SK-N-SH treated with all-trans-retinoic acid at 6 μM for 48 hours (cell line): ENCODE data around the gene HTR2B.
"Not testable (repeated sequence)": the region's sequence is repeated elsewhere in the genome, so short reads cannot be mapped to it uniquely, and the experiment has no call there.

Experiments used
- PPARA ChIP-seq: fragments of 250-450 bp; sonication (Bioruptor Pico); IDR thresholded peaks from 2 replicates; pipeline ENCODE4 v1.5.0; 2020; ENCODE audit warnings: mild to moderate bottlenecking, borderline replicate concordance
- ZC3H10 ChIP-seq: fragments of 250-450 bp; sonication (Bioruptor Pico); IDR thresholded peaks from 2 replicates; pipeline ENCODE4 v1.5.1; 2021; ENCODE audit warnings: mild to moderate bottlenecking, moderate library complexity
- TF ChIP-seq, protein P1 (sequence below): fragments of 250-450 bp; sonication (Bioruptor Pico); IDR thresholded peaks from 2 replicates; pipeline ENCODE4 v1.8.0; 2020; ENCODE audit warnings: mild to moderate bottlenecking, moderate library complexity, borderline replicate concordance

DNA sequence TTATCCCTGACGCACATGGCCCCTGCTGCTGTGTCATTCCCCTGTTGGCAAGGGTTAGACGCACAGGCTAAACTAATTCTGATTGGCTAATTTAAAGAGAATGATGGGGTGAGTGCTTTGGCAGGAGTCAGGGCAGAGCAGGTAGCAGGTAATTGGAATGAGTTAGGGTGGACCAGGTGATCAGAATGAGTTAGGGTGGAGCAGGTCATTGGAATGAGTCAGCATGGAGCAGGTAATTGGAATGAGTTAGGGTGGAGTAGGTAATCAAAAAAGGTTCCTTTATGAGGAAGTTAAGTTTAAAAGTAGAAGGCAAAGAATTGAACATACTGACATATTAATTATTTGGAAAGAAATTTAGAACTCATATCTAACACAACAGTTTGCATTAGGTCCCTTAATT lies 24.5 kb downstream of the HTR2B start:
- TF ChIP-seq, protein P1, sequence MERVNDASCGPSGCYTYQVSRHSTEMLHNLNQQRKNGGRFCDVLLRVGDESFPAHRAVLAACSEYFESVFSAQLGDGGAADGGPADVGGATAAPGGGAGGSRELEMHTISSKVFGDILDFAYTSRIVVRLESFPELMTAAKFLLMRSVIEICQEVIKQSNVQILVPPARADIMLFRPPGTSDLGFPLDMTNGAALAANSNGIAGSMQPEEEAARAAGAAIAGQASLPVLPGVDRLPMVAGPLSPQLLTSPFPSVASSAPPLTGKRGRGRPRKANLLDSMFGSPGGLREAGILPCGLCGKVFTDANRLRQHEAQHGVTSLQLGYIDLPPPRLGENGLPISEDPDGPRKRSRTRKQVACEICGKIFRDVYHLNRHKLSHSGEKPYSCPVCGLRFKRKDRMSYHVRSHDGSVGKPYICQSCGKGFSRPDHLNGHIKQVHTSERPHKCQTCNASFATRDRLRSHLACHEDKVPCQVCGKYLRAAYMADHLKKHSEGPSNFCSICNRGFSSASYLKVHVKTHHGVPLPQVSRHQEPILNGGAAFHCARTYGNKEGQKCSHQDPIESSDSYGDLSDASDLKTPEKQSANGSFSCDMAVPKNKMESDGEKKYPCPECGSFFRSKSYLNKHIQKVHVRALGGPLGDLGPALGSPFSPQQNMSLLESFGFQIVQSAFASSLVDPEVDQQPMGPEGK = not testable (repeated sequence)
- TF ChIP-seq PPARA, ZC3H10 (CRISPR knock-in tag): not testable (repeated sequence)
